GM21723 (cell line): Measurements from ENCODE around the gene NCKAP5L.
A peak's percentile ranks its signal among the peaks of the same experiment; 100 is the strongest.
"Not testable (repeated sequence)": the region's sequence is repeated elsewhere in the genome, so short reads cannot be mapped to it uniquely, and the experiment has no call there.

ENCODE experiments used
- ATAC-seq: cut with Tn5 transposase; IDR thresholded peaks from one replicate; pipeline ENCODE4 v1.9.1; 2021; ENCODE audit warnings: mild to moderate bottlenecking, moderate library complexity; ENCODE audit not compliant: unreplicated experiment

NCKAP5L gene

GRCh38 chr12:49787672-49788071, 40.5 kb downstream of the NCKAP5L start:
- no peak for ATAC-seq

GRCh38 chr12:49784756-49785409, 43.3 kb downstream of the NCKAP5L start:
- no peak for ATAC-seq

DNA sequence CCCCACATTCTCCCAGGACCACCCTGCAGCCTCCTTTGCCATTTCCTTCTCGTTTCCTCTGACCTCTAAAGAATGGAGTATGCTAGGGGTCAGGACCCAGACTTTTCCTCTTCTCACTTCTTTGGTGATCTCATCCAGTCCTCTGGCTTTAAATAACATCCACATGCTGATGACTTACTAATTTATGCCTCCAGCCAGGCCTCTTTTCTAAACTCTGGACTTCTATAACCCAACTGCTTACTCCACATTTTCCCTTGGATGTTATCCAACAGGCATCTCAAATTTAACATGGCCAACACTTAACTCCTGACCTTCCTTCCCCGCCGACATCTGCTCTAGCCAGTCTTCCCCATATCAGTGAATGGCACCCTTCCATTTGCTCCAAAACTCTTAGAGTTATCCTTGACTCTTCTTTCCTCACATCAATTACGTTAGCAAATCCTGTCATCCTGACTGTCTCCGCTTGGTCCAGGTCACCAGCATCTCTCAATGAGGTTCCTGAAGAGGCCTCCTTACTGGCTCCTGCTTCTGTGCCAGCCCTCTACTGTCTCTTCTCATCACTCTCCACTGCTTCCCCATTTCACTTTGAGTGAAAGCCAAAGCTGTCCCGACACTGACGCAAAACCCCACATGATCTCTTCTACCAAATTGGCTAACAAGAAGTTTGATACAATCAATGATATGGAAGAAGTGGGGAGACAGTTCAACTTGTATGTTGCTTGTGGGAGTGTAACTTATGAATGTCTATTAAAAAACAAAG, 44.1 kb downstream of the NCKAP5L start:
- ATAC-seq, result no peak

DNA sequence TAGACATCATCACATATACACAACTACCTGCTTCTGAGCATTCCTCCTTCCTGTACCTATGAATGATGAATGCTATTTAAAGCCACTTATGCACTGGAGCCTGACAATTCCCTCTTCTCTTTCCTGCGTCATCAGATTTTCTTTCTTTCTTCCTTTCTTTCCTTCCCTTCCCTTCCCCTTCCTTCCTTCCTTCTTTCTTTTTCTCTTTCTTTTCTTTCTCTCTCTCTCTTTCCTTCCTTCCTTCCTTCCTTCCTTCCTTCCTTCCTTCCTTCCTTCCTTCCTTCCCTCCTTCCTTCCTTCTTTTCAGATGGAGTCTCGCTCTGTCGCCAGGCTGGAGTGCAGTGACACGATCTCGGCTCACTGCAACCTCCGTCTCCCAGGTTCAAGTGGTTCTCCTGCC, 47.3 kb downstream of the NCKAP5L start:
- not testable (repeated sequence) for ATAC-seq

DNA sequence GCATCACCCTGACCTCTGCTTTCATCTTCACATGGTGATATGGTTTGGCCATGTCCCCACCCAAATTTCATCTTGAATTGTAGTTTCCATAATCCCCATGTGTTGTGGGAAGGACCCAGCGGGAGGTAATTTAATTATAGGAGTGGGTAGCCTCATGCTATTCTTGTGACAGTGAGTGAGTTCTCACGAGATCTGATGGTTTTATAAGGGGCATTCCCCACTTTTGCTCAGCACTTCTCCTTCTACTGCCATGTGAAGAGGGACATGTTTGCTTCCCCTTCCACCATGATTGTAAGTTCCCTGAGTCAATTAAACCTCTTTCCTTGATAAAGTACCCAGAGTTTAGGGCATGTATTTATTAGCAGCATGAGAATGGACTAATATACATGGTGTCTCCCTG, 48.6 kb downstream of the NCKAP5L start:
- no peak for ATAC-seq

DNA sequence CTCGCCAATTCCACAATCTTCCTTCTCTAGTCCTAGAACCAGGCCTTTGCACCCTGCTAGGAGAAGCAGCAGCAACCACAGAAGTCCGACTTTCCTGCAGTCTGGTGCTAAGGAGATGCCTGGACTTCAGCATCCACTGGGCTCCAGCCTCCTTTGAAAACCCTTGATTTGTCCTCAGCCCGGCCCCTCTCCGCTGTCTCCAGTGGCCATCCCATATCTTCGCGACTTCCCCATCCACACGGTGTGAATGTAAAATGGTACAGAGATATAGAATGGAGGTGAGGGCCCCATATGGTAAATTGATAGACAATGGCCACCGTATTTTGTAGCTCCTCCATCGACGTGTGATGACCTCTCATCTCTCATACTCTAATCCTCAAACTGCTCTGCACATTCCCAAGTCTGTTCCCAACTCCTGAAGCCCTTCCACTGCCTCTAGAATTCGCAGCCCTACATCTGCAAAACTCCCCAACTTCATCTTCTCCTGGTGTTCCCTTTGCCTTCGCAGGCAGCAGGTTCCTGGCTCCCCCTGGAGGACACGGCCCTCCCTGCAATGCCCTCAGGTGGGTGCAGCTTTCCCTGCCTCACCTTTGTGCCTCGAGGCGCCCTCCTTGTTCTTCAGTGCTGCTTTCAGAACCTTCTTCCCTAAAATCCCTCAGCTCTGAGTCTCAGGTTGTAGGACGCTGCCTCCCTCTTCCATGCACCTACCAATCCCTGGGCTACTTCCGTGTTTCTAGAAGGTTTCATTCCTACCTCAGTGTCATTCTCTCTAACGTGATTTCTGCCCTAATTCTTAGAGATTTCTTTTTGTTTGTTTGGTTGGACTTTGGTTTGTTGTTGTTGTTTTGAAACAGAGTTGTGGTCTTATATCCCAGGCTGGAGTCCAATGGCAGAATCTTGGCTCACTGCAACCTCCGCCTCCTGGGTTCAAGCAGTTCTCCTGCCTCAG, 50.1 kb downstream of the NCKAP5L start:
- no peak for ATAC-seq

DNA sequence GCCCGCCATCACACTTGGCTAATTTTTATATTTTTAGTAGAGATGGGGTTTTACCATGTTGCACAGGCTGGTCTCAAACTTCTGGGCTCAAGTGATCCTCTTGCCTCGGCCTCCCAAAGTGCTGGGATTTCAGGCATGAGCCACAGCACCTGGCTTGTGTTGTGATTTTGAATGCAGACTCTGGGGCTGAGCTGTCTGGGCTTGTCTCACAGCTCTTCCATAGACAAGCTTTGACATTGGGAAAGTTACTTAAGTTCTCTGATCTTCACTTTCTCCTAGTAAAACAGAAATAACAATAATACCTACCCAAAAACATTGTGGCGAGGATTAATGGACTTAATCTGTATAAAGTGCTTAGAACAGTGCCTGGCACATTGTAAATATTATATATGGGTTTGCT, 50.9 kb downstream of the NCKAP5L start:
- no peak for ATAC-seq

- no peak for ATAC-seq
These were observed 51.4 kb downstream of the NCKAP5L start for GRCh38 chr12:49776858-49777257.

DNA sequence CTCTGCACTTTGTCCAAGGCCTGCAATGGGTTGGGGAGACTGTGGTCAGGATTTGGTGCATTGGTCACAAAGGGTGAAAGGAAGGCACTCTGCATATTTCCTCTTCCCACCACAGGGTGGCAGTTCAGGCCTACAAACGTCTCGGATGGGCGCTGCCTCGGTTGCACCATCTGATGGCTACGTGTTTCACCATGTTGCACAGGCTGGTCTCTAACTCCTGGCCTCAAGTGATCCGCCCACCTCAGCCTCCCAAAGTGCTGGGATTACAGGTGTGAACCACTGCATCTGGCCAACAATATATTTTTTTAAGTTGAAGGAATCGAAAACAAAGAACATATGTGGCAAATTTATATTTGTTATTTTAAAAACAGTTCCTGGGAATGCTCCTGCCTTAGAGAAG, 51.8 kb downstream of the NCKAP5L start:
- no peak for ATAC-seq

- not testable (repeated sequence) for ATAC-seq
These were observed 55.1 kb downstream of the NCKAP5L start for GRCh38 chr12:49773102-49773501.

DNA sequence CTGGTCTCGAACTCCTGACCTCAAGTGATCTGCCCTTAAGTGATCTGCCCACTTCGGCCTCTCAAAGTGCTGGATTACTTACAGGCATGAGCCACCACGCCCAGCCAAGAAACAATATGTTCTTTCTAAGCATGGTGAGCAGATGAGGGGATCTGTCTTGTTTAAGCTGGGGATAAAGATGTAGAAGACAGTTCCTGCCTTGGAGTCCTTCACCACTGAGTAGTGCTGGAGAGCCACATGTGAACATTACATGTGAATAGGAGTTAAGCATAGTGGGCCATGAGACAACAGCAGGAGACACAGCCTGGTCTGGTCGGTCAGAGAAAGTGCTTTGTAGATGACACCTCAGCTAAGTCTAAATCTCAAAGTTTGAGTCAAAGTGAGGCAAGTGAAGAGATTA, 60.9 kb downstream of the NCKAP5L start:
- no peak for ATAC-seq

GRCh38 chr12:49766115-49766455, 62.1 kb downstream of the NCKAP5L start:
- ATAC-seq, result no peak

GRCh38 chr12:49764126-49764525, 64.1 kb downstream of the NCKAP5L start:
- no peak for ATAC-seq

DNA sequence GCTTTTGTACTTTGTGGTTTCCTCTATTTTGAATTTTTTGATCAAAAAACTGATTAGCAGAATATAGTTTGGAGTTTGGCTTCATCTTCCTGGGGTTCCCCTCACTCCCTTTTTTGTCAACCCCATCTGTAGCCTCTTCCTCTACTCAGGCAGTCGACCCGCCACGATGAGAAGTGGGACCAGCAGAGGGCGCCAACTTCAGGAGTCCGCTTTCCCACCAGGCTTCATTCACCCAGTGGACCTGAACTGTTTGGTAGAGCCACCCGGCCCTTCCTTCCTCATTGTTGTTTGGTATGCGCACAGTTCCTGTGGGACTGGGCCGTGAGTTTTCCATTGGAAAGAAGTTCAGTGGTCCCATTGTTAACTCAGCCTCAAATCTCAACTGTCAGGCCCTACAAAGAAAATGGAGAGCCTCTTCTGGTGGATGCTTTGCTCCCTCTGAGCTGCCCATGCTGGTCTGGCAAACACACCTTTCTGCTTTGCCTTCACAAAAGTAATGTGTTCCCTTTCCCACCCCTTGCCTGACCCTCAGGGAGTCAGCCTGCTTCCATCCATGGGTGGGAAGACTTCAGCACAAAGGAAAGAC, 65.1 kb downstream of the NCKAP5L start:
- ATAC-seq, result no peak

- no peak for ATAC-seq
These were observed 65.8 kb downstream of the NCKAP5L start for GRCh38 chr12:49762468-49762847.

- no peak for ATAC-seq
These were observed 66.3 kb downstream of the NCKAP5L start for GRCh38 chr12:49761677-49762467.

GRCh38 chr12:49750996-49751393, 77.2 kb downstream of the NCKAP5L start:
- ATAC-seq, result no peak

DNA sequence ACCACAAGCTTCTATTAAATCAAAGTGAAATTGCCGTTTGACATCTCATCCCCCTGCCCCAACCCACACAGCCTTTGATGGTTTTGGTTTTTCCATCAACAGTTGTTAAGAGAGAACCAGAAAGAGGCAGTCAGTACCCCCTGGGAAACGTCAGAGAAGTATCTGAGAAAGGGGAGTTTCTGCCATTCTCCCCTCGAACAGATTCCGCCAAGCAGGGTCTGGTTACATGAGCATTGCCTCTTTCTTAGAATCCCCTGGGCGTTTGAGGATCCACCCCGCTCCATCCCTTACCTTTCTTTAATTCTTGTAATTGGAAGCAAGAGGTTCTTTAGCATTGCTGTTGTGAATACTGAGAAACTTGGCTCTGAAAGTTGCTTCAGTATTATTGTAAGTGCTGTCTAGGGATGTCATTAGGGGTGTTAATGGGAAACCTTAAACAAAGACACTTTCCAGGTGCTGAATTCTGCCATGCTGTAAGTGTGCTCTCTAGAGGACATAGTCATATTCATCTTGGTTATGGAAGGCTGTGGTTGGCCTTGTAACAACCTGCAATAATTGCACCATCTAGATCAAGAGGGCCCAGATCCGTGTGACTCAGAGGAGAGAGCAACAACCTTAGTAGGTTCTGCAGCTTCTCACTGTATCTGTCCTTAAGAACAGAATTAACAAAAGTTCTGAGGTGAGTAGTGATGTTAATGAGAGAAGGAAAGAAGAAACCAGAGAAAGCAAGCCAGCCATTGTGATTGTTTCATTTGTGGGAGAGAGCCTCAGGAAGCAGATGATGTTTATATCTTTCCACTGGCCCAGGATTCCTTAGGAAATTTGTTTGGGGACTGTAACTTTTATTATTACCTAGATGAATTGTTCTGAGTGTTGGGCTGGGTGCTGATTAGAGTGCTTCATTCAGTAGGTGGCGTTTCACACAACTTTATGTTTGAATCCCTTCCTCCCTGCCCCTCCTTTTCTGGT, 77.9 kb downstream of the NCKAP5L start:
- peak; percentile 39 for ATAC-seq

DNA sequence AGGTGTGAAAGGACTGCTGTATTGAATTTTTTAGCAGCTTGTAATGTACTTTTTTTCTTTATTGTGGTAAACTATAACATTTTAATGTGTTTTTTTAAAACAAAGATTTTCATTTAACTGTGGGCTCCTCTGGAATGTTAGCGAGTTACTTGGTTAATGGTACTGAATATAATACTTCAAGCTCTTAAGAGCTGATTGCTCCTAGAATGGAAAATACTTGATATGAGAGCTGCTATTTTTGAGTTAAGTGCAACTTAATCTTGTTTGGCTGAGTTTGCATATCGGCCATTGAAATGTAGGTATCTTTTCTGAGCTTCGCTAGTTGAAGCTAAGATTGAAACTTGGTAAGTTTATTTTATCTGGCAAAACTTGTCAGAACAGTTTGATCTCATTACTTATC, 79.4 kb downstream of the NCKAP5L start:
- ATAC-seq, result no peak
